ENCODE measurements around the gene SLC35G3. TPM values are rescaled to one million over a fixed set of nuclear protein-coding genes. Genes with fewer than 3 reads are reported as not detected.
"Not testable (repeated sequence)": the region's sequence is repeated elsewhere in the genome, so short reads cannot be mapped to it uniquely, and the experiment has no call there.

The SLC35G3 gene
- not detected for total RNA-seq

- H3K9me3 ChIP-seq; DNase-seq; H3K4me3 ChIP-seq; H3K4me1 ChIP-seq; H3K27ac ChIP-seq; ATAC-seq; intact Hi-C loops (cut with DNase I); H3K36me3 ChIP-seq (replicated peaks in 1 of 2; ENCODE audit: insufficient read depth in 1 of 2, low read depth in 2 of 2); H3K27me3 ChIP-seq: not testable (repeated sequence)
- 81 to 82% methylated on average over 11 to 12 of the region's 12 CpGs for WGBS, 2 donors
Observed at GRCh38 chr17:35194001-35194400, at the start of gene SLC35G3. Gene SLC35G3 (minus strand): TSS chr17:35194393. CDS start chr17:35194307, 86 bp downstream.

- no peaks in the 10 kb centered on the region for H3K27me3 ChIP-seq
- H3K4me3 ChIP-seq, result peak overlapping the region; percentile 15 to 78
- H3K9me3 ChIP-seq, result no peaks in the 10 kb centered on the region
- H3K27ac ChIP-seq, result peak overlapping the region; percentile 85 to 97 (median 90)
- H3K36me3 ChIP-seq (replicated peaks in 1 of 2; ENCODE audit: insufficient read depth in 1 of 2, low read depth in 2 of 2), result no peaks in the 10 kb centered on the region
- peaks cover 23% of the 10 kb centered on the region for H3K4me1 ChIP-seq
- peak; percentile 26 to 52 (median 42) for DNase-seq
- intact Hi-C loops (cut with DNase I), result no loop called here
- WGBS, 2 donors, result 18 to 30% methylated on average over 9 to 14 of the region's 14 CpGs
- TF ChIP-seq POLR2A (IDR thresholded peaks at IDR 0.05) (no peak), CTCF (IDR thresholded peaks at IDR 0.05) (no peak)
- ATAC-seq, result peak; percentile 24
Observed at GRCh38 chr17:35243561-35244340, 49.6 kb upstream of the SLC35G3 start.

GRCh38 chr17:35242805-35243560 lies 48.8 kb upstream of the SLC35G3 start, which contains the start of gene SLFN5:
Gene SLFN5 (plus strand): TSS chr17:35243072. CDS start chr17:35258691, 15,619 bp downstream.
- intact Hi-C loops (cut with DNase I), result no loop called here
- H3K4me3 ChIP-seq, result peak within 1 kb of the TSS; percentile 15 to 78

GRCh38 chr17:35242158-35242804 lies 48.1 kb upstream of the SLC35G3 start:
- intact Hi-C loops (cut with DNase I), result no loop called here
- H3K36me3 ChIP-seq (replicated peaks in 1 of 2; ENCODE audit: insufficient read depth in 1 of 2, low read depth in 2 of 2), result no peaks in the 10 kb centered on the region
- peak overlapping the region; percentile 88 to 97 (median 90) for H3K27ac ChIP-seq
- H3K9me3 ChIP-seq, result no peaks in the 10 kb centered on the region
- H3K27me3 ChIP-seq, result no peaks in the 10 kb centered on the region
- TF ChIP-seq CTCF (IDR thresholded peaks at IDR 0.05) (peak; percentile 42 to 92 (median 79)), POLR2A (IDR thresholded peaks at IDR 0.05) (no peak)
- 0 to 2% methylated on average over 25 to 43 of the region's 43 CpGs for WGBS, 2 donors
- ATAC-seq, result peak; percentile 80
- H3K4me1 ChIP-seq, result peaks cover 23% of the 10 kb centered on the region
- peak overlapping the region; percentile 15 to 78 for H3K4me3 ChIP-seq
- peak; percentile 84 to 91 (median 90) for DNase-seq

More at GRCh38 chr17:35242805-35243560, 48.8 kb upstream of the SLC35G3 start, which contains the start of gene SLFN5:
- peak within 1 kb of the TSS; percentile 88 to 97 (median 90) for H3K27ac ChIP-seq
- H3K4me1 ChIP-seq, result peaks cover 23% of the 10 kb centered on the region
- H3K36me3 ChIP-seq (replicated peaks in 1 of 2; ENCODE audit: insufficient read depth in 1 of 2, low read depth in 2 of 2), result no peaks in the 10 kb centered on the region
- no peaks in the 10 kb centered on the region for H3K9me3 ChIP-seq
- TF ChIP-seq CTCF (IDR thresholded peaks at IDR 0.05), result no peak
- peak; percentile 81 to 97 (median 97) for TF ChIP-seq POLR2A (IDR thresholded peaks at IDR 0.05)
- ATAC-seq, result peak; percentile 95
- no peaks in the 10 kb centered on the region for H3K27me3 ChIP-seq
- peak; percentile 95 to 97 (median 96) for DNase-seq
- WGBS, 2 donors, result 0 to 1% methylated on average over 19 to 44 of the region's 44 CpGs

Measured in body of pancreas (tissue), 4 donors.